HL-60 (cell line): ENCODE results near the gene SYNJ2.

ENCODE experiments used
- CTCF ChIP-seq: IDR thresholded peaks from one replicate; pipeline ENCODE4 v1.5.1; 2011; ENCODE audit warnings: low read length, control low read depth, inconsistent platforms; ENCODE audit not compliant: insufficient read depth
- POLR2AphosphoS5 ChIP-seq: IDR thresholded peaks from 2 replicates; pipeline ENCODE4 v1.6.1; 2012; ENCODE audit warnings: low read depth
- SPI1 ChIP-seq: IDR thresholded peaks from 2 replicates; pipeline ENCODE4 v1.6.1; 2012; ENCODE audit warnings: low read depth, mild to moderate bottlenecking, borderline replicate concordance

GRCh38 chr6:158050955-158051354 is 69.3 kb downstream of the SYNJ2 start:
- TF ChIP-seq CTCF (no peak), POLR2AphosphoS5 (no peak), SPI1 (no peak)
